NCI-H2196 treated with DMSO at 0.1 percent for 48 hours (cell line): ENCODE data around the gene TOMM6.

Experiments used
- DNase-seq: peaks from one replicate; lab custom pipeline; 2025; ENCODE audit not compliant: unreplicated experiment; lab: John Stamatoyannopoulos, UW

TOMM6 gene

DNA sequence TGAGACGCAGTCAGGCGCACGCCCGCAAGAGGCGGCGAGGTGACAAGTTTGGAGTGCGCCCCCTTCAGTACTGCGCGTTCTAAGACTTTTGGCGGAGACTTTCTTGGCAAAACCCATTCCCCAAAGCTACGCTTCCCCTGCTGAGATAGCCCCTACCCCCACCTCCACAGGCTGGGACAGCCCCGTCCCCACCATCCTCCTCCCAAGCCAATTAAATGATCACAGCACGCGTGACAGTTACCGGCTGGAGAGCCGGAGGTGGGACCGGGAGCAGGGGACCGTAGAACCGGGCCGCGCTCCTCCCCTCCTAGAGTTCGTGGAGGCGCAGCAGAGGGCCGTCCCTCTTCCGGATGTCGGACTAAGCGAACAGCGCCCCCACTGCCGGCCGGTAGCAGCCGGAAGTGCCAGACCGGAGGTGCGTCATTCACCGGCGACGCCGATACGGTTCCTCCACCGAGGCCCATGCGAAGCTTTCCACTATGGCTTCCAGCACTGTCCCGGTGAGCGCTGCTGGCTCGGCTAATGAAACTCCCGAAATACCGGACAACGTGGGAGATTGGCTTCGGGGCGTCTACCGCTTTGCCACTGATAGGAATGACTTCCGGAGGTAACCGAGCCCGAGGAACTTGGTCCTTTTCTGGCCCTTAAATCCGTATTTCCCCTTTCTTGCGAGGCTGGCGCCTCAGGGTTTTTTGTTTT, at the start of gene TOMM6:
TOMM6 (plus strand) TSS at position 476 of the 699 bp plus-strand sequence; CDS start at position 480, 4 bp downstream.
- peak; percentile 85 for DNase-seq

GRCh38 chr6:41739041-41739440, 48.5 kb upstream of the TOMM6 start:
- DNase-seq: no peak

DNA sequence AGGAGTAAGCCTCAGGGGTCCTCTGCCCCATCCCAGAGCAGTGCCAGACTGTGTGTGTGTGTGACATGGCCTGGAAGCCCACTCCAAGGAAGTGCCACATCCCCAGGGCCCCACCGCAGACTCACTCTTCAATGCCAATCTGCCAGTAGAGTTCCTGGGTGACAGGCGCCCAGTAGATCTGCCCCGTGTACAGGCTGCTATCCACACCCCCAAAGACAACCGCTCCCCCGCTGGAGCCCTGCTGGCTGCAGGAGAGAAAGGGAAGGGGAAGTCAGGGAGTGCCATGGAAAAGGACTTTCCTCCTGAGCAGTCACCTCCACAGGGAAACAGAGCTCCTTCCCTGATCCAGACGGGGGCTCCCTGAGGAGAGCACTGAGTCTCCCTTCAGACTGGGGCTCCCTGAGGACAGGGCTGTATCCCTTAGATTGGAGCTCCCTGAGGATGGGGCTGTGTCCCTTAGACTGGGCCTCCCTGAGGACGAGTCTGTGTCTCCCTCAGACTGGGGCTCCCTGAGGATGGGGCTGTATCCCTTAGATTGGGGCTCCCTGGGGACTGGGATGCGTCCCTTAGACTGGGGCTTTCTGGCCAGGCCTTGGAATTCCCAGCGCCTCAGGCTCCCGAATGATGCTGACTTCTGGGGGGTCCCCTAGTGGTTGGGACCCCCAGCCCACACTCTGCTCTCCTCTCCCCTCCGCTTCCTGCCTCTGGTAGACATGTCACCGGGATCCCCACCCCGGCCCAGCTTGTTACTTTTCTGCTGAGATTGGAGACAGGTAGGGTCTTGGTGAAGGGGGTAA, 46.9 kb upstream of the TOMM6 start:
- no peak for DNase-seq

DNA sequence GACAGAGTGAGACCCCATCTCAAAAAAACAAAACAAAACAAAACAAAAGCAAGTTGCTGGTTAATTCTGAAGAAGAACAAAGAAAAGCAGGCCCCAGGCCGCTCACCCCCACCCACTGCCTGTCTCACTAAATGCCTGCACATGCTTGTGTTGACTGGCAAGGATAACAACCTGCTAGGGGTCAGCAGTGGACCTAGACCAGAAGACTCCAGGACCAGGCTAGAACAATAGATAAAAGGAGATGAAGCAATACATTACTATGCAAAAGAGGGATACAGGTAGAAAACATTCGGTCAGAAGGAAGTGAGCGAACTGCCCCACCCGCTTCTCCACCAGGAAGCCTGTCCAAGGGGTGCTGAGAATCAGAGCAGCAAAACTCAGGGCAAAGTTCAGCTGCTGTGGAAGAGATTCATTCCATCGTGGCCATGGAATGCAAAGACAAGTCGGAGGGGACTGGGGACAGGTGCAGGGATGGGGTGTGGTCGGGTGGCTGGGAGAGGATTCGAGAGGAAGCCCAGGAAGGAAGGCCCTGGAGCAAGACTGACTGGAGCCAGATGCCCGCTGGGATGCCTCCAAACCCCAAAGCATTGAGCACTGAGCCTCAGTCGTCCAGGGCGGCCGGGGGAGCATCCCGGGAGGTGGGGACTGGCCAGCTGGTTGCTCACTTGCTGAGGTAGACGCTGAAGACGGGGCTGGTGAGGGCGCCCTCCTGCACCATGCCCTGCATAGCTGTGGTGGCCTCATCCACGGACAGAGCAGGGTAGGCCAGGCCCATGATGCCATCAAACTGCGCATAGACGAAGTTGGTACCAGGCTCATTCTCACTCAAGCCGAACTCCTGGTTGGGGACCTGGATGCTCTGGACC, 45.6 kb upstream of the TOMM6 start:
- no peak for DNase-seq

DNA sequence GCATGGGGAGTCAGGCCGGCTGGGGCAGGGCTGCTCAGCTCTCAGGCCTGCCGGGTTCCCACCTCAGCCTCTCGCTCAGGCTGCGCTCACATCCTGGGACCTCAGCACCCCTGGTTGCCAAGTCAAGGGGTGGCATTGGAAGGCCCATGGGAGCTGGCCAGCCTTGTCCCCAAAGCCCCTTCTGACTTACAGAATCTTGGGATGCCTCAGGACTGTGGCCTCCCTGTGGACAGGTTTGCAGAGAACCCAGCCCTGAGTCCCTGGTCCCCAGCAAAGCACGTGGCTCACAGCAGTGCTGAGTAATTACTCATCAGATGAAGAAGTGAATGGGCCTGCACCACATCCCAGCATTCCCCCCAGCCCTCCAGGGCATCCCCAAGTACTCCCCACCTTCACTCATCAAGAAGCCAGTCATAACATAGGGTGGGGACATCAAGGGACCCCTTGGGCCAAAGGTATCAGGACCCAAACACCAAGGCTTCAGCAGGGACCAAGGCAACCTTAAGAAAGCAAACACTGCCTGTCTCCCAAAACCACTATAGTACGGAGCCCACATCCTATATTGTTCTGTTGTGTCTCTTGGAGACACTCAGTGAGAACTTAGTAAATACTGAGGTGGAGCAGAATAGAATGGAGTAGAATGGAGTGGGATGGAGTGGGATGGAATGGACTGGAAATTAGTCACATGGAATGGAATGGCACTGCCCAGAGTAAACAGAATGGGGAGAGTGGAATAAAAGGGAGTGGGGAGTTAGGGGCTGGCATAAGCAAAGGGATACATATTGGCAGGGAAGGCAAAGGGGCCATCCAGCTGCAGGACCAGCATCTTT, 43.9 kb upstream of the TOMM6 start:
- DNase-seq: no peak

DNA sequence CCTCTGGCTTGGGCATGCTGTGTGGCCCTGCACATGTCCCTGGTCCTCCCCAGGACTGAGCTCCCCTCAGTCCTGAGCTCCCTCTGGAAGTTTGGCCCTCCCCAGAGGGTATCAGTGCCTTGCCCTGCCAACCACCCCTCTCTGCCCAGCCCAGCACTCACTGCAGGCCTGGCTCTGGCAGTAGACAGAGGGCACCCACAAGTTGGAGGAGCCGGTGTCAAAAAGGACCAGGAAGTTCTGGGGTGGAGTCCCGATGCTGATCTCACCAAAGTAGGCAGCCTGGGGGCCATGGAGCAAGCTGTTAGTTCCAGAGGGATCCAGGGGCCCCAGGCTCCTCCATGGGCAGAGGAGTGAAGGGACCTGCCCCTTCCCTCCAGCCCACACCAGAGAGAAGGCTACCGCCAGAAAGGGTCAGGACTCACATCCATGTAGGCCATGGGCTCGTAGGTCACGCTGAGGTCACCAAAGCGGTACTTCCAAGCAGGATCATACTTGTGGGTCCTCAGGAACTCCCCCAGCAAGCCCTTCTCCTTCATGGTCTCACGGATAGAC, 43.2 kb upstream of the TOMM6 start:
- no peak for DNase-seq

GRCh38 chr6:41746107-41746506, 41.4 kb upstream of the TOMM6 start:
- DNase-seq: no peak

DNA sequence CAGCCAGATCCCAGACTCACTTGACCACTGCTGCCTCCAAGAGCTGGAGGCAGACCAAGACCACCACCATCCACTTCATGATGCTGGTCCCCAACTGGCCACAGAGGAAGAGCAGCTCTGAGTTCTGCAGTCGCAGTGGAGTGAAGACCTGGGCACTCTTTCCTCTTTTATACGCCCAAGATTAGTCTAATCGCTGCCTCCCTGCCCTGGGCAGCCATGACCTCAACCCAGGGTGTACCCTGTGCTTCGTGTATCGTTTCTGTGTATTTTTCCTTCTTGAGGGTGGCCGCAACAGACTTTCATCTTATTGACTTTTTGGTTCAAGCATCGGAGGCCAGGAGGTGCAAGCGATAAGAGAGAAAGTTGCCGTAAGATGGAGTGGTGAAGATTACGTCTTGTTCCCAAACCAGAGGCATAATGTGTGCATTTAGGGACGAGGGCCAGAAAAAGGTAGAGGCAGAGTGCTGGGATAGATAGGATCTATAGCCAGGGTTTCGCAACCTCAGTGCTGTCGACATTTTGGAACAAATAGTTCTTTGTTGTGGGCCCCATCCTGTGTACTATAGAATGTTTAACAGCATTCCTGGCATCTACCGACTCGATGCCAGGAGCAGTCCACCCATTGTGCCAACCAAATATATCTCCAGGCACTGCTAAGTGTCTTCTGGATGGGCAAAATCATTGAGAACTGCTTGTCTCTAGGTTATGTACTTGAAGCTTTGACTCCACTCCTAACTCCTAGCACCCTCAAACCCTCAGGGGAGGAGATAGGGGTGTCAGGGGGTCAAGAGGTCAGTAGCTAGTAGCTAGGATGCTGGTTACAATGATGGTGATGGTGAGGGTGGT, 40.0 kb upstream of the TOMM6 start, which contains the start of gene PGC:
PGC (minus strand) TSS at position 142 of the 846 bp plus-strand sequence; CDS start at position 79, 63 bp downstream.
- no peak for DNase-seq

GRCh38 chr6:41748102-41748477, 39.4 kb upstream of the TOMM6 start:
- DNase-seq: no peak

- DNase-seq: no peak
These were observed 39.0 kb upstream of the TOMM6 start for GRCh38 chr6:41748542-41748941.

DNA sequence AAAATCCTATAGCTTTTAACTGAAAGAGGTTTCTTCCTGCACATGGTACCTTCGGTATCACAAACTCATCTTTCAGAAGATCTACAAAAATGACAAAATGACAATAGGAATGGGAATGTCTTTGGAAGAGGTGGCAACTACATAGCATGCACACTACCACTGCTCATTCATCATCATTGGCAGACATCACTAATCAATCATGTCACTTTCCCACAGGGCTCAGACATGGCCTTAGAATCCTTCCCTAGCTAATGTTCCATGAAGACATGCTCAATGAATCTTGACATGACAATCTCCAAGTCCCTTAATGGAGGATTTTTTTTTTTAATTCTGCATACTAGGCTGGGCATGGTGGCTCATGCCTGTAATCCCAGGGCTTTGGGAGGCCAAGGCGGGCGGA, 37.1 kb upstream of the TOMM6 start:
- DNase-seq: no peak

- no peak for DNase-seq
These were observed 31.6 kb upstream of the TOMM6 start for GRCh38 chr6:41755895-41756294.

- DNase-seq: no peak
These were observed 31.1 kb upstream of the TOMM6 start for GRCh38 chr6:41756354-41756753.

- no peak for DNase-seq
These were observed 30.2 kb upstream of the TOMM6 start for GRCh38 chr6:41757271-41757670.

GRCh38 chr6:41757931-41758640, 29.4 kb upstream of the TOMM6 start:
- DNase-seq: no peak

DNA sequence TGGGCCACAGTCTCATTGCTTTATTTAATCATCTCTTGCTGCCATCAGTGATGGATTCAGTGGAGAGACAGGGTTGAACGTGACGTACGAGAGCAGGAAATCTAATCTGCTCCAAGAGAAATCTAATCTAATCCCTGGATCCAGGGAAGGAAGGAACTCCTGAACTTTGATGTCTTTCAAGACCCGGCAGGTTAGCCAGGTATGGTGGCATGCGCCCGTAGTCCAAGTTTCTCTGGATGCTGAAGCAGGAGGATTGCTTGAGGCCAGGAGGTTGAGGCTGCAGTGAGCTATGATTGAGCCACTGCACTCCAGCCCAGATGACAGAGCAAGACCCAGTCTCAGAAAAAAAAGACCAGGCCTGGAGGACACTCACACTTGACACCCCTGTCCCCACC, 28.9 kb upstream of the TOMM6 start:
- DNase-seq: no peak

- no peak for DNase-seq
These were observed 28.2 kb upstream of the TOMM6 start for GRCh38 chr6:41759106-41759904.
